Ascending aorta (tissue), 2 donors: Measurements from ENCODE around the gene ABCD1. TPM values are rescaled to one million over a fixed set of nuclear protein-coding genes. Genes with fewer than 3 reads are reported as not detected.

Source experiments
- DNase-seq, 2 donors: peaks; one replicate each; pipeline ENCODE4 v3.0.0-alpha.2; 2019; ENCODE audit warnings: low spot score in 2 of 2
- H3K27ac ChIP-seq, 2 donors: fragments of 200-600 bp; sonication (generic); one replicate each; pipeline ENCODE4 v1.5.1; 2016 to 2017; ENCODE audit warnings: mild to moderate bottlenecking in 1 of 2
- H3K27me3 ChIP-seq: fragments of 200-600 bp; sonication (generic); one replicate; pipeline ENCODE4 v1.5.1; 2017
- H3K36me3 ChIP-seq, 2 donors: fragments of 200-600 bp; sonication (generic); one replicate each; pipeline ENCODE4 v1.5.1; 2016
- H3K4me1 ChIP-seq, 2 donors: fragments of 200-600 bp; sonication (generic); one replicate each; pipeline ENCODE4 v1.5.1; 2016 to 2017; ENCODE audit warnings: mild to moderate bottlenecking in 1 of 2
- H3K4me3 ChIP-seq, 2 donors: fragments of 200-600 bp; sonication (generic); one replicate each; pipeline ENCODE4 v1.5.1; 2016 to 2017; ENCODE audit warnings: mild to moderate bottlenecking in 1 of 2
- H3K9me3 ChIP-seq, 2 donors: fragments of 200-600 bp; sonication (generic); one replicate each; pipeline ENCODE4 v1.5.1; 2016
- CTCF ChIP-seq, 3 experiments: fragments of 200-600 bp in 2 of 3; fragments of 450-650 bp in 1 of 3; sonication (generic) in 2 of 3; IDR thresholded peaks; one replicate each; pipeline ENCODE4 v1.5.1; 2016 to 2019; ENCODE audit warnings: antibody characterized with exemption in 3 of 3, mild to moderate bottlenecking in 1 of 3, moderate library complexity in 1 of 3
- intact Hi-C: fragments of 100-400 bp; cut with DNase I; formaldehyde crosslinking; loops from one replicate; pipeline ENCODE4 v1.15.1; 2023
- total RNA-seq: library from RNA; depleted of rRNA; stranded (reverse); fragments of >200 nt; gene quantifications from one replicate; pipeline ENCODE4 v1.1.0, GENCODE V29; 2016

The ABCD1 gene
- total RNA-seq, 1 donor from 2014 or later = 14.7 TPM

- no peak for DNase-seq
- Histone ChIP-seq H3K36me3 (no peaks in the 10 kb centered on the region), H3K4me1 (no peaks in the 10 kb centered on the region), H3K9me3 (no peaks in the 10 kb centered on the region), H3K27ac (no peak overlapping the region), H3K27me3 (no peaks in the 10 kb centered on the region), H3K4me3 (no peak overlapping the region)
- intact Hi-C loops = loop anchor here (5.0 kb wide), 2 partner anchors 36 to 89 kb away; partner anchors contain the start of genes ABCD1, BCAP31 and CCNQ
- no peak for TF ChIP-seq CTCF (IDR thresholded peaks at IDR 0.05)
Observed at GRCh38 chrX:153685751-153686696, 38.6 kb upstream of the ABCD1 start.

GRCh38 chrX:153686711-153687110 is 37.9 kb upstream of the ABCD1 start:
- H3K27ac ChIP-seq = no peak overlapping the region
- no peaks in the 10 kb centered on the region for H3K36me3 ChIP-seq
- H3K27me3 ChIP-seq = no peaks in the 10 kb centered on the region
- no peaks in the 10 kb centered on the region for H3K9me3 ChIP-seq
- no peak for DNase-seq
- intact Hi-C loops = loop anchor here (5.0 kb wide), 2 partner anchors 36 to 89 kb away; partner anchors contain the start of genes ABCD1, BCAP31 and CCNQ
- no peaks in the 10 kb centered on the region for H3K4me1 ChIP-seq
- no peak for TF ChIP-seq CTCF (IDR thresholded peaks at IDR 0.05)
- no peak overlapping the region for H3K4me3 ChIP-seq

- DNase-seq = peak in 1 of 2 donors; percentile 76
- H3K4me1 ChIP-seq = no peaks in the 10 kb centered on the region
- peak in 2 of 3 experiments; percentile 17 to 38 for TF ChIP-seq CTCF (IDR thresholded peaks at IDR 0.05)
- intact Hi-C loops = loop anchor here (5.0 kb wide), 2 partner anchors 35 to 90 kb away; partner anchors contain the start of genes ABCD1, BCAP31 and CCNQ
- peak within 1 kb of the TSS; percentile 53 to 69 for H3K4me3 ChIP-seq
- H3K27me3 ChIP-seq = no peaks in the 10 kb centered on the region
- H3K27ac ChIP-seq = peak within 1 kb of the TSS; percentile 49 to 54
- no peaks in the 10 kb centered on the region for H3K36me3 ChIP-seq
- no peaks in the 10 kb centered on the region for H3K9me3 ChIP-seq
Observed at GRCh38 chrX:153687121-153688039, 37.3 kb upstream of the ABCD1 start, which contains the start of gene SLC6A8. TSS of gene SLC6A8 (plus strand) at chrX:153687926. CDS start at chrX:153688575, 649 bp downstream.

- H3K36me3 ChIP-seq = no peaks in the 10 kb centered on the region
- no peaks in the 10 kb centered on the region for H3K27me3 ChIP-seq
- intact Hi-C loops = loop anchor here (5.0 kb wide), 2 partner anchors 34 to 91 kb away; partner anchors contain the start of genes ABCD1, BCAP31 and CCNQ
- no peak for TF ChIP-seq CTCF (IDR thresholded peaks at IDR 0.05)
- no peaks in the 10 kb centered on the region for H3K4me1 ChIP-seq
- no peak overlapping the region for H3K27ac ChIP-seq
- H3K4me3 ChIP-seq = peak overlapping the region in 1 of 2 donors; percentile 48
- no peaks in the 10 kb centered on the region for H3K9me3 ChIP-seq
- no peak for DNase-seq
Observed at GRCh38 chrX:153688071-153688470, 36.6 kb upstream of the ABCD1 start.

GRCh38 chrX:153688506-153688905 is 36.1 kb upstream of the ABCD1 start:
- TF ChIP-seq CTCF (IDR thresholded peaks at IDR 0.05) = no peak
- intact Hi-C loops = loop anchor here (5.0 kb wide), 2 partner anchors 34 to 91 kb away; partner anchors contain the start of genes ABCD1, BCAP31 and CCNQ
- Histone ChIP-seq H3K27me3 (no peaks in the 10 kb centered on the region), H3K4me3 (peak overlapping the region; percentile 53 to 69), H3K9me3 (no peaks in the 10 kb centered on the region), H3K36me3 (no peaks in the 10 kb centered on the region), H3K4me1 (no peaks in the 10 kb centered on the region), H3K27ac (peak overlapping the region in 1 of 2 donors; percentile 50)
- no peak for DNase-seq
